C4-2B (cell line): ENCODE results near the gene DOCK11.

ENCODE experiments used
- CTCF ChIP-seq: fragments of 450-650 bp; conservative IDR thresholded peaks from 2 replicates; pipeline ENCODE4 v1.5.1; 2017; ENCODE audit warnings: mild to moderate bottlenecking
- ZFX ChIP-seq: fragments of 450-650 bp; IDR thresholded peaks from 2 replicates; pipeline ENCODE4 v1.6.1; 2017

- TF ChIP-seq CTCF (no peak), ZFX (no peak)
Measured at GRCh38 chrX:118630848-118631247, 135.2 kb downstream of the DOCK11 start.
